ENCODE measurements around the gene FIP1L1. TPM values are rescaled to one million over a fixed set of nuclear protein-coding genes. Genes with fewer than 3 reads are reported as not detected.

FIP1L1 gene
- total and polyA plus RNA-seq, 7 donors: 23.5 to 49.6 (median 28.2) TPM

GRCh38 chr4:53483250-53483649, 105.8 kb downstream of the FIP1L1 start:
- no peaks in the 10 kb centered on the region for H3K36me3 ChIP-seq (ENCODE audit: insufficient read depth in 1 of 2, low read depth in 1 of 2)
- no peak for DNase-seq
- intact Hi-C loops (cut with DNase I): loop anchor here in 1 of 2 donors (10.0 kb wide), 1 partner anchor 422 kb away; no protein-coding TSS in a partner anchor
- H3K4me3 ChIP-seq: no peak overlapping the region
- H3K27me3 ChIP-seq (ENCODE audit: insufficient read depth in 3 of 3, low read length in 2 of 3): peaks cover 0 to 3% (median 0%) of the 10 kb centered on the region in 3 donors
- no peak for TF ChIP-seq CTCF (IDR thresholded peaks at IDR 0.05)
- WGBS, 3 donors: 92 to 100% (median 93%) methylated on average over 1 of the region's 1 CpG
- no peaks in the 10 kb centered on the region for H3K9me3 ChIP-seq
- H3K4me1 ChIP-seq: no peaks in the 10 kb centered on the region
- no peak for ATAC-seq
- H3K27ac ChIP-seq: no peak overlapping the region

GRCh38 chr4:53484911-53485657, 107.6 kb downstream of the FIP1L1 start:
- ATAC-seq: no peak
- Histone ChIP-seq H3K36me3 (ENCODE audit: insufficient read depth in 1 of 2, low read depth in 1 of 2) (no peaks in the 10 kb centered on the region), H3K4me3 (no peak overlapping the region), H3K27ac (no peak overlapping the region), H3K9me3 (no peaks in the 10 kb centered on the region), H3K27me3 (ENCODE audit: insufficient read depth in 3 of 3, low read length in 2 of 3) (peaks cover 0 to 3% (median 0%) of the 10 kb centered on the region in 3 donors), H3K4me1 (no peaks in the 10 kb centered on the region)
- WGBS, 3 donors: 24 to 35% (median 25%) methylated on average over 5 of the region's 5 CpGs
- intact Hi-C loops (cut with DNase I): loop anchor here in 1 of 2 donors (10.0 kb wide), 1 partner anchor 420 kb away; no protein-coding TSS in a partner anchor
- no peak for TF ChIP-seq CTCF (IDR thresholded peaks at IDR 0.05)
- DNase-seq: no peak

- Histone ChIP-seq H3K4me3 (no peak overlapping the region), H3K9me3 (no peaks in the 10 kb centered on the region), H3K4me1 (peaks cover 5% of the 10 kb centered on the region), H3K27me3 (ENCODE audit: insufficient read depth in 3 of 3, low read length in 2 of 3) (peaks cover 0 to 3% (median 0%) of the 10 kb centered on the region in 3 donors), H3K36me3 (ENCODE audit: insufficient read depth in 1 of 2, low read depth in 1 of 2) (no peaks in the 10 kb centered on the region), H3K27ac (no peak overlapping the region)
- ATAC-seq (no peak), DNase-seq (no peak)
- intact Hi-C loops (cut with DNase I): loop anchor here in 1 of 2 donors (10.0 kb wide), 1 partner anchor 419 kb away; no protein-coding TSS in a partner anchor
- no peak for TF ChIP-seq CTCF (IDR thresholded peaks at IDR 0.05)
- WGBS, 3 donors: 36 to 52% (median 45%) methylated on average over 1 of the region's 1 CpG
Observed at GRCh38 chr4:53485658-53486040, 108.2 kb downstream of the FIP1L1 start.

- intact Hi-C loops (cut with DNase I): loop anchor here in 1 of 2 donors (10.0 kb wide), 1 partner anchor 417 kb away; no protein-coding TSS in a partner anchor
Observed at GRCh38 chr4:53487766-53488165, 110.3 kb downstream of the FIP1L1 start.

More at GRCh38 chr4:53487766-53488165, 110.3 kb downstream of the FIP1L1 start:
- Histone ChIP-seq H3K4me3 (no peak overlapping the region), H3K27ac (no peak overlapping the region), H3K9me3 (no peaks in the 10 kb centered on the region), H3K36me3 (ENCODE audit: insufficient read depth in 1 of 2, low read depth in 1 of 2) (no peaks in the 10 kb centered on the region), H3K27me3 (ENCODE audit: insufficient read depth in 3 of 3, low read length in 2 of 3) (peaks cover 0 to 3% (median 0%) of the 10 kb centered on the region in 3 donors), H3K4me1 (peaks cover 11% of the 10 kb centered on the region)
- DNase-seq (no peak), ATAC-seq (no peak)
- TF ChIP-seq CTCF (IDR thresholded peaks at IDR 0.05): no peak
